ENCODE measurements around the gene CLTB.
"Not testable (repeated sequence)": the region's sequence is repeated elsewhere in the genome, so short reads cannot be mapped to it uniquely, and the experiment has no call there.

Gene CLTB

GRCh38 chr5:176415952-176416924, at the start of gene CLTB:
CLTB (minus strand) TSS chr5:176416539; CDS start chr5:176416363, 176 bp downstream.
- DNase-seq (ENCODE audit: low spot score) = peak; percentile 91

GRCh38 chr5:176463113-176463764, 46.9 kb upstream of the CLTB start:
- no peak for DNase-seq (ENCODE audit: low spot score)

- DNase-seq (ENCODE audit: low spot score) = no peak
These were observed 45.0 kb upstream of the CLTB start for GRCh38 chr5:176461349-176461748.

GRCh38 chr5:176458904-176459561, 42.7 kb upstream of the CLTB start:
- DNase-seq (ENCODE audit: low spot score) = no peak

- DNase-seq (ENCODE audit: low spot score) = no peak
These were observed 38.5 kb upstream of the CLTB start for GRCh38 chr5:176454724-176455394.

- DNase-seq (ENCODE audit: low spot score) = no peak
These were observed 33.7 kb upstream of the CLTB start for GRCh38 chr5:176450077-176450476.

- DNase-seq (ENCODE audit: low spot score) = peak; percentile 96
These were observed 31.8 kb upstream of the CLTB start, which contains the start of gene FAF2 for GRCh38 chr5:176447978-176448608. FAF2 (plus strand) TSS chr5:176448385; CDS start chr5:176448408, 23 bp downstream.

- DNase-seq (ENCODE audit: low spot score) = no peak
These were observed 31.2 kb upstream of the CLTB start for GRCh38 chr5:176447591-176447977.

- peak; percentile 34 for DNase-seq (ENCODE audit: low spot score)
These were observed 30.7 kb upstream of the CLTB start for GRCh38 chr5:176446884-176447590.

- no peak for DNase-seq (ENCODE audit: low spot score)
These were observed 29.8 kb upstream of the CLTB start for GRCh38 chr5:176446028-176446665.

GRCh38 chr5:176444742-176445141, 28.4 kb upstream of the CLTB start:
- DNase-seq (ENCODE audit: low spot score) = no peak

GRCh38 chr5:176442911-176443310, 26.6 kb upstream of the CLTB start:
- DNase-seq (ENCODE audit: low spot score) = not testable (repeated sequence)

- no peak for DNase-seq (ENCODE audit: low spot score)
These were observed 25.6 kb upstream of the CLTB start for GRCh38 chr5:176441921-176442323.

- no peak for DNase-seq (ENCODE audit: low spot score)
These were observed 24.8 kb upstream of the CLTB start for GRCh38 chr5:176440927-176441706.

GRCh38 chr5:176438959-176439757, 22.8 kb upstream of the CLTB start:
- DNase-seq (ENCODE audit: low spot score) = no peak

GRCh38 chr5:176436656-176437055, 20.3 kb upstream of the CLTB start:
- DNase-seq (ENCODE audit: low spot score) = no peak

GRCh38 chr5:176432707-176433106, 16.4 kb upstream of the CLTB start:
- no peak for DNase-seq (ENCODE audit: low spot score)

GRCh38 chr5:176429972-176430371, 13.6 kb upstream of the CLTB start:
- DNase-seq (ENCODE audit: low spot score) = no peak

GRCh38 chr5:176427971-176428370, 11.6 kb upstream of the CLTB start:
- DNase-seq (ENCODE audit: low spot score) = no peak
